Measurements from ENCODE around the gene FIG4.
"Not testable (repeated sequence)": the region's sequence is repeated elsewhere in the genome, so short reads cannot be mapped to it uniquely, and the experiment has no call there.

Gene FIG4

GRCh38 chr6:109740787-109741186 is 49.7 kb downstream of the FIG4 start:
- DNase-seq (ENCODE audit: low read depth, low spot score) = no peak
- H3K4me3 ChIP-seq (ENCODE audit: low read length) = no peak overlapping the region

GRCh38 chr6:109743739-109744138 is 52.6 kb downstream of the FIG4 start:
- H3K4me3 ChIP-seq (ENCODE audit: low read length) = no peak overlapping the region
- no peak for DNase-seq (ENCODE audit: low read depth, low spot score)

GRCh38 chr6:109744779-109745178 is 53.7 kb downstream of the FIG4 start:
- H3K4me3 ChIP-seq (ENCODE audit: low read length); DNase-seq (ENCODE audit: low read depth, low spot score): not testable (repeated sequence)

GRCh38 chr6:109747221-109747620 is 56.1 kb downstream of the FIG4 start:
- no peak for DNase-seq (ENCODE audit: low read depth, low spot score)
- no peak overlapping the region for H3K4me3 ChIP-seq (ENCODE audit: low read length)

- no peak for DNase-seq (ENCODE audit: low read depth, low spot score)
- no peak overlapping the region for H3K4me3 ChIP-seq (ENCODE audit: low read length)
Observed at GRCh38 chr6:109759098-109759955, 68.2 kb downstream of the FIG4 start.

GRCh38 chr6:109760208-109760607 is 69.1 kb downstream of the FIG4 start:
- H3K4me3 ChIP-seq (ENCODE audit: low read length) = no peak overlapping the region
- DNase-seq (ENCODE audit: low read depth, low spot score) = no peak

GRCh38 chr6:109762166-109762565 is 71.1 kb downstream of the FIG4 start:
- no peak for DNase-seq (ENCODE audit: low read depth, low spot score)
- H3K4me3 ChIP-seq (ENCODE audit: low read length) = no peak overlapping the region

- DNase-seq (ENCODE audit: low read depth, low spot score) = no peak
- H3K4me3 ChIP-seq (ENCODE audit: low read length) = no peak overlapping the region
Observed at GRCh38 chr6:109762769-109763441, 71.8 kb downstream of the FIG4 start.

GRCh38 chr6:109766167-109766566 is 75.1 kb downstream of the FIG4 start:
- DNase-seq (ENCODE audit: low read depth, low spot score) = no peak
- no peak overlapping the region for H3K4me3 ChIP-seq (ENCODE audit: low read length)

- no peak for DNase-seq (ENCODE audit: low read depth, low spot score)
- H3K4me3 ChIP-seq (ENCODE audit: low read length) = no peak overlapping the region
Observed at GRCh38 chr6:109767961-109768360, 76.9 kb downstream of the FIG4 start.

- no peak overlapping the region for H3K4me3 ChIP-seq (ENCODE audit: low read length)
- DNase-seq (ENCODE audit: low read depth, low spot score) = no peak
Observed at GRCh38 chr6:109768485-109768884, 77.4 kb downstream of the FIG4 start.

GRCh38 chr6:109769213-109769612 is 78.1 kb downstream of the FIG4 start:
- no peak for DNase-seq (ENCODE audit: low read depth, low spot score)
- H3K4me3 ChIP-seq (ENCODE audit: low read length) = no peak overlapping the region

GRCh38 chr6:109770047-109770446 is 79.0 kb downstream of the FIG4 start:
- no peak for DNase-seq (ENCODE audit: low read depth, low spot score)
- no peak overlapping the region for H3K4me3 ChIP-seq (ENCODE audit: low read length)

GRCh38 chr6:109770779-109771178 is 79.7 kb downstream of the FIG4 start:
- no peak overlapping the region for H3K4me3 ChIP-seq (ENCODE audit: low read length)
- no peak for DNase-seq (ENCODE audit: low read depth, low spot score)

- DNase-seq (ENCODE audit: low read depth, low spot score); H3K4me3 ChIP-seq (ENCODE audit: low read length): not testable (repeated sequence)
Observed at GRCh38 chr6:109771939-109772755, 81.1 kb downstream of the FIG4 start.

- no peak for DNase-seq (ENCODE audit: low read depth, low spot score)
- H3K4me3 ChIP-seq (ENCODE audit: low read length) = no peak overlapping the region
Observed at GRCh38 chr6:109772883-109773431, 81.9 kb downstream of the FIG4 start.

GRCh38 chr6:109781001-109781400 is 89.9 kb downstream of the FIG4 start:
- H3K4me3 ChIP-seq (ENCODE audit: low read length) = no peak overlapping the region
- no peak for DNase-seq (ENCODE audit: low read depth, low spot score)

- no peak overlapping the region for H3K4me3 ChIP-seq (ENCODE audit: low read length)
- DNase-seq (ENCODE audit: low read depth, low spot score) = no peak
Observed at GRCh38 chr6:109782491-109782999, 91.4 kb downstream of the FIG4 start.

- no peak for DNase-seq (ENCODE audit: low read depth, low spot score)
- H3K4me3 ChIP-seq (ENCODE audit: low read length) = no peak overlapping the region
Observed at GRCh38 chr6:109783250-109783986, 92.3 kb downstream of the FIG4 start.
